ENCODE results near the gene CCN5. TPM values are rescaled to one million over a fixed set of nuclear protein-coding genes. Genes with fewer than 3 reads are reported as not detected.

CCN5 gene
- total and polyA plus RNA-seq, 2 of the 13 experiments (the other 11 are each of a cell fraction or from before 2014, with no cell fraction given), result 0.12 TPM; not detected in 1

GRCh38 chr20:44717986-44718385 is 2.8 kb downstream of the CCN5 start:
- peak; percentile 70 for ATAC-seq
- intact Hi-C loops (cut with micrococcal nuclease; ENCODE audit: unreplicated experiment) (no loop called here), in situ Hi-C loops (cut with HindIII; ENCODE audit: extremely low pct_ligation_motif_present, low pct_unique_long_range_greater_than_20kb) (no loop called here)
- BruUV-seq (replicated peaks), result no TSS peak
- ChIA-PET POLR2A (no interaction called here), CTCF (ENCODE audit: low intra/inter-chr PET ratio, low total read pairs) (no interaction called here)
- H4K20me1 ChIP-seq (ENCODE audit: insufficient read depth, low read length), result no peaks in the 10 kb centered on the region
- no peak overlapping the region for H2AFZ ChIP-seq (ENCODE audit: low read length)
- H3K27me3 ChIP-seq (ENCODE audit: control insufficient read depth in 1 of 2, insufficient read depth in 2 of 2, low read length in 2 of 2), result peaks cover 5 to 26% of the 10 kb centered on the region in 2 experiments; a peak in 3 of 5 replicates
- H3K9me3 ChIP-seq (ENCODE audit: low read length), result no peaks in the 10 kb centered on the region
- no peak for DNase-seq (ENCODE audit: low spot score)
- H3K4me3 ChIP-seq (replicated peaks in 1 of 3; ENCODE audit: insufficient read depth in 1 of 3, low read depth in 2 of 3, low read length in 3 of 3), result no peak overlapping the region
- FAIRE-seq, result no peak
- no peaks in the 10 kb centered on the region for H3K79me2 ChIP-seq (ENCODE audit: insufficient read depth, low read length)
- no peak overlapping the region for H3K27ac ChIP-seq (ENCODE audit: extremely low read length, insufficient read depth, low read length)
- 39% methylated on average over 10 of the region's 10 CpGs for WGBS (ENCODE audit: low lambda C conversion rate)
- no peaks in the 10 kb centered on the region for H3K36me3 ChIP-seq (replicated peaks in 1 of 2; ENCODE audit: control insufficient read depth in 1 of 2, insufficient read depth in 2 of 2, low read length in 2 of 2)
- peaks cover 21% of the 10 kb centered on the region for H3K4me1 ChIP-seq (ENCODE audit: insufficient read depth, low read length)
- H3K9ac ChIP-seq (ENCODE audit: insufficient read depth, low read depth, low read length), result no peak overlapping the region
- H3K4me2 ChIP-seq (ENCODE audit: low read depth, low read length), result no peak overlapping the region
- TF ChIP-seq ZMAT5 (CRISPR knock-in tag; IDR thresholded peaks at IDR 0.05; ENCODE audit: borderline replicate concordance, low read depth) (no peak), CTCF (CRISPR knock-in tag; IDR thresholded peaks at IDR 0.05) (peak; percentile 23; the same call in 1 of the 2 replicates), PCBP1 (IDR thresholded peaks at IDR 0.05; ENCODE audit: borderline replicate concordance, low read depth, low read length) (no peak), ZNF777 (CRISPR knock-in tag; IDR thresholded peaks at IDR 0.05) (no peak), ZNF180 (CRISPR knock-in tag; IDR thresholded peaks at IDR 0.05; ENCODE audit: borderline replicate concordance, low read depth) (no peak), XRCC5 (optimal IDR thresholded peaks at IDR 0.05; ENCODE audit: low read length) (peak; percentile 40), HMGA1 (CRISPR knock-in tag; conservative IDR thresholded peaks at IDR 0.05) (no peak), ZNF770 (CRISPR knock-in tag; IDR thresholded peaks at IDR 0.05) (no peak), MAF1 (CRISPR knock-in tag; IDR thresholded peaks at IDR 0.05; ENCODE audit: borderline replicate concordance) (no peak), ISL2 (CRISPR knock-in tag; IDR thresholded peaks at IDR 0.05) (no peak), PATZ1 (CRISPR knock-in tag; IDR thresholded peaks at IDR 0.05) (peak; percentile 98), REXO4 (CRISPR knock-in tag; IDR thresholded peaks at IDR 0.05; ENCODE audit: borderline replicate concordance) (no peak), ZSCAN25 (CRISPR knock-in tag; IDR thresholded peaks at IDR 0.05) (no peak), ZNF143 (CRISPR knock-in tag; IDR thresholded peaks at IDR 0.05) (peak; percentile 69), ZNF776 (CRISPR knock-in tag; IDR thresholded peaks at IDR 0.05) (no peak), TBX3 (IDR thresholded peaks at IDR 0.05; ENCODE audit: borderline replicate concordance) (no peak), TERF1 (CRISPR knock-in tag; IDR thresholded peaks at IDR 0.05) (no peak)
